Neuronal stem cell (in vitro differentiated cells): ENCODE measurements around the gene CAMK4.

Experiments used
- DNase-seq: peaks from one replicate; pipeline ENCODE4 v3.0.0-alpha.2; 2013; ENCODE audit warnings: low spot score
- H2AFZ ChIP-seq: one replicate; pipeline ENCODE4 v1.6.1; 2013; ENCODE audit warnings: mild to moderate bottlenecking, low read length, inconsistent platforms
- H2AK5ac ChIP-seq: 2 replicates; pipeline ENCODE4 v1.6.1; 2013; ENCODE audit warnings: low read depth, mild to moderate bottlenecking, inconsistent platforms, low read length, moderate library complexity, mixed read lengths
- H2BK120ac ChIP-seq: 2 replicates; pipeline ENCODE4 v1.6.1; 2013; ENCODE audit warnings: low read depth, mild to moderate bottlenecking, inconsistent platforms, low read length, moderate library complexity, mixed read lengths
- H2BK12ac ChIP-seq: one replicate; pipeline ENCODE4 v1.6.1; 2013; ENCODE audit warnings: low read length, inconsistent platforms
- H2BK15ac ChIP-seq: 2 replicates; pipeline ENCODE4 v1.6.1; 2013; ENCODE audit warnings: mild to moderate bottlenecking, low read length, inconsistent platforms, mixed read lengths
- H2BK5ac ChIP-seq: one replicate; pipeline ENCODE4 v1.6.1; 2013; ENCODE audit warnings: inconsistent platforms, mild to moderate bottlenecking, low read length, moderate library complexity
- H3K14ac ChIP-seq: one replicate; pipeline ENCODE4 v1.6.1; 2013; ENCODE audit warnings: low read length, inconsistent platforms
- H3K18ac ChIP-seq: 2 replicates; pipeline ENCODE4 v1.6.1; 2013; ENCODE audit warnings: low read length, inconsistent platforms
- H3K23ac ChIP-seq: 2 replicates; pipeline ENCODE4 v1.6.1; 2013; ENCODE audit warnings: low read depth, mild to moderate bottlenecking, mixed read lengths, low read length, inconsistent platforms; ENCODE audit not compliant: poor library complexity
- H3K27ac ChIP-seq: replicated peaks from 3 replicates; pipeline ENCODE4 v1.5.1; 2013; ENCODE audit warnings: low read length, inconsistent platforms
- H3K27me3 ChIP-seq, 3 experiments: 2 replicates each; pipeline ENCODE4 v1.6.1; 2013; ENCODE audit warnings: low read length in 3 of 3, mild to moderate bottlenecking in 2 of 3, inconsistent platforms in 1 of 3, low read depth in 1 of 3, mixed read lengths in 1 of 3, moderate library complexity in 1 of 3; ENCODE audit not compliant: control insufficient read depth in 3 of 3, insufficient read depth in 3 of 3
- H3K36me3 ChIP-seq, 2 donors: replicated peaks in 1 of 2; 2 replicates each; pipeline ENCODE4 v1.6.1; 2013; ENCODE audit warnings: low read length in 2 of 2; ENCODE audit not compliant: control insufficient read depth in 2 of 2, insufficient read depth in 2 of 2
- H3K4ac ChIP-seq: 2 replicates; pipeline ENCODE4 v1.6.1; 2013; ENCODE audit warnings: inconsistent platforms, mild to moderate bottlenecking, low read length, moderate library complexity
- H3K4me1 ChIP-seq, 2 donors: 1 replicate in 1 of 2; 2 replicates in 1 of 2; pipeline ENCODE4 v1.6.1; 2013; ENCODE audit warnings: low read length in 2 of 2, low read depth in 1 of 2; ENCODE audit not compliant: control insufficient read depth in 2 of 2, insufficient read depth in 1 of 2
- H3K4me2 ChIP-seq: one replicate; pipeline ENCODE4 v1.6.1; 2013; ENCODE audit warnings: mild to moderate bottlenecking, low read length, inconsistent platforms; ENCODE audit not compliant: insufficient read depth, poor library complexity, severe bottlenecking
- H3K4me3 ChIP-seq, 2 donors: 2 replicates each; pipeline ENCODE4 v1.5.1; 2013; ENCODE audit warnings: low read length in 2 of 2, mild to moderate bottlenecking in 2 of 2, inconsistent platforms in 1 of 2, moderate library complexity in 1 of 2
- H3K79me1 ChIP-seq: one replicate; pipeline ENCODE4 v1.6.1; 2013; ENCODE audit warnings: low read depth, mild to moderate bottlenecking, inconsistent platforms, low read length, moderate library complexity
- H3K9ac ChIP-seq: one replicate; pipeline ENCODE4 v1.6.1; 2013; ENCODE audit warnings: mild to moderate bottlenecking, low read depth, low read length, inconsistent platforms; ENCODE audit not compliant: poor library complexity
- H3K9me3 ChIP-seq, 2 donors: replicated peaks in 1 of 2; 2 replicates each; pipeline versions ENCODE3 to v1.6.1; 2013; ENCODE audit warnings: low read length in 2 of 2, mild to moderate bottlenecking in 2 of 2, inconsistent platforms in 1 of 2, low read depth in 1 of 2, mixed read lengths in 1 of 2, moderate library complexity in 1 of 2; ENCODE audit not compliant: control insufficient read depth in 2 of 2, insufficient read depth in 1 of 2
- H4K8ac ChIP-seq: one replicate; pipeline ENCODE4 v1.6.1; 2013; ENCODE audit warnings: low read depth, mild to moderate bottlenecking, inconsistent platforms, low read length, moderate library complexity
- H4K91ac ChIP-seq: one replicate; pipeline ENCODE4 v1.6.1; 2013; ENCODE audit warnings: low read length, low read depth, mild to moderate bottlenecking, inconsistent platforms; ENCODE audit not compliant: poor library complexity
- WGBS, 2 donors: extraction: QIAGEN DNeasy Blood & Tissue Kit; methylation state at CpG; one replicate each; pipeline ENCODE4 v1.1.7; 2013; ENCODE audit warnings: missing lambda C conversion rate in 2 of 2, mixed read lengths in 1 of 2; ENCODE audit not compliant: insufficient read length in 2 of 2, insufficient replicate concordance in 1 of 2; ENCODE audit errors: extremely low coverage in 2 of 2; 5-methylcytosine and 5-hydroxymethylcytosine counted together

The CAMK4 gene

GRCh38 chr5:111469903-111470302 lies 245.7 kb downstream of the CAMK4 start:
- Histone ChIP-seq H2AK5ac (no peak overlapping the region), H2AFZ (no peak overlapping the region), H3K4me1 (no peaks in the 10 kb centered on the region), H3K36me3 (no peaks in the 10 kb centered on the region), H3K4me3 (no peak overlapping the region), H3K9ac (no peak overlapping the region), H4K91ac (no peak overlapping the region), H3K27me3 (no peaks in the 10 kb centered on the region), H3K79me1 (no peaks in the 10 kb centered on the region), H2BK12ac (no peak overlapping the region), H3K4ac (no peak overlapping the region), H3K14ac (no peak overlapping the region), H3K9me3 (peaks cover 0 to 2% of the 10 kb centered on the region in 2 donors), H3K23ac (no peak overlapping the region), H2BK120ac (no peak overlapping the region), H4K8ac (no peak overlapping the region), H2BK15ac (no peak overlapping the region), H2BK5ac (no peak overlapping the region), H3K4me2 (no peak overlapping the region), H3K27ac (no peak overlapping the region), H3K18ac (no peak overlapping the region)
- no peak for DNase-seq
- no CpG with 5 or more reads among the region's 2 CpGs for WGBS, 2 donors

GRCh38 chr5:111472096-111472495 lies 247.9 kb downstream of the CAMK4 start:
- Histone ChIP-seq H2BK15ac (no peak overlapping the region), H3K4me1 (no peaks in the 10 kb centered on the region), H3K14ac (no peak overlapping the region), H3K23ac (no peak overlapping the region), H4K91ac (no peak overlapping the region), H3K9me3 (no peaks in the 10 kb centered on the region), H3K27me3 (no peaks in the 10 kb centered on the region), H3K27ac (no peak overlapping the region), H3K4ac (no peak overlapping the region), H2BK5ac (no peak overlapping the region), H3K79me1 (no peaks in the 10 kb centered on the region), H3K9ac (no peak overlapping the region), H2BK12ac (no peak overlapping the region), H4K8ac (no peak overlapping the region), H3K4me2 (no peak overlapping the region), H2AFZ (no peak overlapping the region), H3K36me3 (no peaks in the 10 kb centered on the region), H3K4me3 (no peak overlapping the region), H3K18ac (no peak overlapping the region), H2BK120ac (no peak overlapping the region), H2AK5ac (no peak overlapping the region)
- no CpG with 5 or more reads among the region's 3 CpGs for WGBS, 2 donors
- DNase-seq, result no peak

- no peak overlapping the region for H3K4me3 ChIP-seq
- H3K14ac ChIP-seq, result no peak overlapping the region
- no peak for DNase-seq
- no peaks in the 10 kb centered on the region for H3K27me3 ChIP-seq
- no peak overlapping the region for H2BK5ac ChIP-seq
- no peak overlapping the region for H3K23ac ChIP-seq
- H3K36me3 ChIP-seq, result no peaks in the 10 kb centered on the region
- peak overlapping the region; percentile 79 for H3K9ac ChIP-seq
- WGBS, 2 donors, result no CpG with 5 or more reads among the region's 3 CpGs
- H2AFZ ChIP-seq, result no peak overlapping the region
- H2BK15ac ChIP-seq, result no peak overlapping the region
- no peaks in the 10 kb centered on the region for H3K9me3 ChIP-seq
- H3K27ac ChIP-seq, result no peak overlapping the region
- no peak overlapping the region for H2BK120ac ChIP-seq
- peak overlapping the region; percentile 69 for H4K91ac ChIP-seq
- H3K4ac ChIP-seq, result no peak overlapping the region
- peak overlapping the region; percentile 63 for H2BK12ac ChIP-seq
- no peak overlapping the region for H3K4me2 ChIP-seq
- H3K4me1 ChIP-seq, result no peaks in the 10 kb centered on the region
- no peak overlapping the region for H2AK5ac ChIP-seq
- no peak overlapping the region for H4K8ac ChIP-seq
- peak overlapping the region; percentile 54 for H3K18ac ChIP-seq
- no peaks in the 10 kb centered on the region for H3K79me1 ChIP-seq
These were observed 248.4 kb downstream of the CAMK4 start for GRCh38 chr5:111472579-111472978.

- no peak overlapping the region for H3K23ac ChIP-seq
- H3K4me1 ChIP-seq, result no peaks in the 10 kb centered on the region
- no peak overlapping the region for H2AK5ac ChIP-seq
- no peak overlapping the region for H2BK12ac ChIP-seq
- H3K27ac ChIP-seq, result no peak overlapping the region
- no peak overlapping the region for H2BK5ac ChIP-seq
- H2BK120ac ChIP-seq, result no peak overlapping the region
- no peak overlapping the region for H3K4me3 ChIP-seq
- H3K9ac ChIP-seq, result no peak overlapping the region
- no peaks in the 10 kb centered on the region for H3K36me3 ChIP-seq
- no peak overlapping the region for H4K8ac ChIP-seq
- WGBS, 2 donors, result no CpG with 5 or more reads among the region's 1 CpG
- H3K79me1 ChIP-seq, result no peaks in the 10 kb centered on the region
- H3K27me3 ChIP-seq, result no peaks in the 10 kb centered on the region
- no peaks in the 10 kb centered on the region for H3K9me3 ChIP-seq
- H2AFZ ChIP-seq, result no peak overlapping the region
- no peak for DNase-seq
- no peak overlapping the region for H3K4me2 ChIP-seq
- no peak overlapping the region for H4K91ac ChIP-seq
- H2BK15ac ChIP-seq, result no peak overlapping the region
- no peak overlapping the region for H3K4ac ChIP-seq
- no peak overlapping the region for H3K18ac ChIP-seq
- H3K14ac ChIP-seq, result no peak overlapping the region
These were observed 254.1 kb downstream of the CAMK4 start for GRCh38 chr5:111478266-111478665.
